Ecto neural progenitor cell (in vitro differentiated cells): ENCODE data around the gene ACOXL.
A peak's percentile ranks its signal among the peaks of the same experiment; 100 is the strongest.

Experiments
- DNase-seq: peaks from one replicate; pipeline ENCODE4 v3.0.0-alpha.2; 2018; ENCODE audit warnings: low spot score

ACOXL gene

DNA sequence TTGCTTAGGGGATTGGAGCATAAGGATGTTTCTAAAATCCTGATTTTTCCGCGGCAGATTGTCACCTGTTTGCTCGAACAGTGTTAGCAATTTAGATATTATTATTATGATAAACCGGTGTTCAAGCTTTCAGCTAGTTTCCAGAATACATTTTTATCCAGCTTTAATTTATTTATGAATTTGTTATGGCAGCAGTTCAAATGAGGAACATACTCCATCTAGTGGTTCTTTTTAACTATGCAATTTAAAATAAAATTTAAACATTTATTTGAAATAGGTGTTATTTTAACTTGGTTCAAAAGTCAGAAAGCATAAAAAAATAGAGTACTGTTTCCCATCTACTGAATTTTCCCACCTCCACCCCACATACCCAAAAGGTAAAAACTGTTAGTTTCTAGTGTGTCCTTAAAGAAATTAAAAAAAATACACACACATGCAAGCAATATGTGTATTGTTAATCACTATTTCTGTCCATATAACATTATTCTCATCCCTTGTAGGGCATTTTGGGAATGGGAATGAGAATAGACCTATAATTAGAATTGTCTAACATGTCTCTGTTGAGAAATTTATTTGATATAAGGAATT, 23.2 kb downstream of the ACOXL start:
- DNase-seq, result no peak

DNA sequence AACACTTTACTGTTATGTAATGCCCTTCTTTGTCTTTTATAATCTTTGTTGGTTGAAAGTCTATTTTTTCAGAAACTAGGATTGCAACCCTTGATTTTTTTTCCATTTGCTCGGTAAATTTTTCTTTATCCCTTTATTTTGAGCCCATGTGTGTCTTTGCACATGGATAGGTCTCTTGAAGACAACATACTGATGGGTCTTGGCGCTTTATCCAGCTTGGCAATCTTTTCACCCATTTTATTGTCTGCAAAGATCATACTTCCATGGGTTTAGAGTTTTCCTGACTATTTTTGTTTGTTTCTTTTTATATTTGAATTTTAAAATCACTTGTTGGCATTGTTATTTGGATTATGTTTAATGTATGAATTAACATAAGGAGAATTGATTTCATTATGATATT, 27.0 kb downstream of the ACOXL start:
- no peak for DNase-seq

DNA sequence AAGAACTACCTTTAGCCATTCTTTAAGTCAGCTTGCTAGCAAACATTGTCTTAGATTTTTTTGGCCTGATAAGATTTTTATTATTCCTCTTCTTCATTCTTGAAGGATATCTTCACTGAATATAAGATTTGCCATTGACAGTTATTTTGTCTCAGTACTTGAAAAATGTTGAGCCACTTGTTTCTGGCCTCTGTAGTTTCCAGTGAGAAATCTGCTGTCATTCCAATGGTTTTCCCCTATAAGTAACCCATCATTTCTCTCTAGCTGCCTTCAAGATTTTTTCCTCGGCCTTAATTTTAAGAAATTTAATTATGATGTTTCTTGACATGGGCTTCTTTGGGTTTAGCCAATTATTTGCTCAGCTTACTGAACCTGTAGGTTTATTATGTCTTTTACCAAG, 32.6 kb downstream of the ACOXL start:
- DNase-seq, result no peak

DNA sequence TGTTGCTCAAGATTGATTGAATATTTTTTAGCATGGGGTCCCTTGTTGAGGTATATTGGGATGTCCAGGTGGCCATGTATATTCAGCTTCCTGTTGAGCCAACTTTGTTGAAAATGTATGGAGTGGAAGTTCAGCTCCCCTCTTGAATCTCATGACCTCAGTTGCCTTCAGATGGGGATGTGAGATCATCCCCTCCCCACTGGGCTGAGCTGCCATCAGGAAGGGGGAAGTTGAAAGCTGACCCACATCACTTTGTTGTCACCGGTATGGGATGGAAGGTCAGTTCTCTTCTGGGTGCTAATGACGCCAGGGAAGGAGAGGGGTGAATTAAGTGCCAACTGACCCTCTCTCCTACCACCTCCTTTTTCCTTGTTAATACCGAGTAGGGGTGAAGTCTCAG, 33.9 kb downstream of the ACOXL start:
- no peak for DNase-seq

DNA sequence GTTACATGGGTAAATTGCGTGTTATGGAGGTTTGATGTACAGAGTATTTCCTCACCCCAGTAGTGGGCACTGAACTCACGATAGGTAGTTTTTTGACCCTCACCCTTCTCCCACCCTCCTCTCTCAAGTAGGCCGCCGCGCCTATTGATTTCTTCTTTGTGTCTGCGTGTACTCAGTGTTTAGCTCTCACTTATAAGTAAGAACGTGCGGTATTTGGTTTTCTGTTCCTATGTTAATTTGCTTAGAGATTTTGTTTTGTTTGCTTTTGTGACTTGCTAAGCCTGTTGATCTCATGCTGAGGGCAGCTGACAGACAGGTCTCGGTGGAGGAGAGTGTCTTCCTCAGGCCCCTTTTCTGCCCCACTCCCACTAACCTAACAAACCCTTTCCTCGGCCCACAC, 36.2 kb downstream of the ACOXL start:
- no peak for DNase-seq

DNA sequence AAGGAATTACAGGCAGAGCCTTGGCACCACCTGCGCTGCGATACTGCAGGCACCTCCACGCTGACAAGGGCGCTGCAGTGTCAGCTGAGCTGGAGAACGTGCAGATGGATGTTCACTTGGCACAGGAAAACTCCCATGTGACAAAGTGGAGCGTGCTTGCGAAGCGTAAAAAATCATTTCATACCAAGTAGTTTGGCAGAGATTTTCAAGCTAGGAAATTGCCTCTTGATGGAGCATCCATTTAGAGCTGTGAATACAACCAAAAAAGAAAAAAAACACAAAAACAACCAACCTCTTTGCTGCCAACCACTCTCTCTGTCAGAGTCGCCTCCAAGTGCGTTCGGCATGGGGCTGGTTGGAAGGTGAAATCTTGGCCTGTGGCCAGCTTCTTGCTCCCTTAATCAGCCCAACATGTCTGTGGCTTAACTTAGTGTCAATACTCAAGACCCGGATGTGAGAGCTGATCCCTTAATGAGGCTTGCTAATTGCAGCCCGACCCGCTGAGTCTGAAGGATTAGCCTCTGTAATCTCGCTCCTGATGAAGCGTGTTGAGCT, 38.1 kb downstream of the ACOXL start:
- peak; percentile 58 for DNase-seq

DNA sequence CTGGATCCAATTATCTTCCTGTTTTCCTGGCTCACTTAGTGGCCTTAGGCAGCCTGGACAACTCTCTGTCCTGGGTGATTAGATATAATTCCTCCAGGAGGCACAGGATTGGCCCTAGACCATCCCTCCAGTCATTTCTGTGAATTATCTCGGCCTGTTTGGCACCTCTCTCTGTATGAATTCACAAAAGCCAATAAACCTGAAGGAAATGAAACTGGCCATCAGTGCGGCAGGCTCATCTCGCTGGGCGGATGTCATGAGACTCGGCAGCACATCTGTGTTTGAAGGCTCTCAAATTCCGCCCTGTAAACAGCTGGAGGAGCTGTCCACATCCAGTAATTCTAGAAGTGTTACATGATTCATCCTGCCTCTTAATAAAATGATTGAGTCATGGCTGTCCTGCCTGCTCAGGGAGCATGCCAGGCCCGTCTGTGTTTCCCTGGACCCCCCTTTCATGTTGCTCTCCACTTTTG, 38.6 kb downstream of the ACOXL start:
- DNase-seq, result no peak

DNA sequence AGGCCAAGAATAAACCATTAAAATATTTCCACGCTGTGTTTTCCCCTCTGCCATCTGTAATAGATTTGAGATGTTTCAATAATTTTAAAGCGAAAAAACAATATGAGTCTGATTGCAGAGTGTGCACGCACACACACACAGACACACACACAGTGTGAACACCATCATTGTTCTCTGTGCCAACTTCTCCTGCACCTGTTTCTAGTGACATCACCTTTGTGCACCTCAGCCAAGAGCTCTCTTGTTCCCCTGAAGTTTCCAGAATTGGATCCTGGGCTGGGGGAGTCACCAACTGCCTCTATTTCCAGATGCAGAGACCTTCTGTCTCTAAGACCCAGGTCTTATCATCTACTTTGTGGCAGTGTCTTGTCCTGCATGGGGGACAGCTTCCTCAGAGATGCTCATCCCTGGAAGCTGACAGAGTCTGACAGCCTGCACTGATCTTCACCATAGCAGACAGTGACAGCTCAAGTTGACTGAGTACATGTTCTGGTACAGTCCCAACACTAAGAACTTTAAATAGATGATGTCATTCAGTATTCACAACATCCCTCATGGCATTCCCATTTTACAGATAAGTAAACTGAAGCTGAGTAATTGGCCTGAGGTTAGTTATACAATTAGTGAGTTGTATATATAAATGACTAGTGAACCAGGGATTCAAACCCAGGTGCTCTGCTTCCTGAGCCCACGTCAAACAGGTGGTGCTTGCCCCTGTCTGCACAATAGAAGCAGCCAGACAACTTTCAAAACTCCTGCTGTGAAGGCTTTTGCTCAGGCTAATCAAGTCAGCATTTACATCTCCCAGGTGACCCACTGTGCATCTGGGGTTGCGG, 39.4 kb downstream of the ACOXL start:
- no peak for DNase-seq

DNA sequence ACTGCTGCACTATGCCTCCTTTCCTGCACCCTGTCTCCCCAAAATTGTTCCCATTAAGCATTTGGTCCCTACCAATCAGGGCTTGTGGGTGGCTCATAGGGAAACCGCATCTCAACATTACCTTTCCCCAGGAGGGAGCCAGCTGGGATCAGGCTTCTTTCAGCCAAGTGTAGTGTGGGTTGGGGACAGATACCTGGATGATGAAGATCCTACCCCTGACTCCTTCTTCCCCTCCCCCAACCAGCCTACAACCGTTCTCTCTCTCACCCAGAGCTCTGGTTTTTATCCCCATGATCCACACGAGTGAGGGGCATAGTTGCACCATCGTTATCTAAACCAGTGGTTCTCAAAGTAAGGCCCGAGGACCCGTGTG, 40.0 kb downstream of the ACOXL start:
- DNase-seq, result no peak

DNA sequence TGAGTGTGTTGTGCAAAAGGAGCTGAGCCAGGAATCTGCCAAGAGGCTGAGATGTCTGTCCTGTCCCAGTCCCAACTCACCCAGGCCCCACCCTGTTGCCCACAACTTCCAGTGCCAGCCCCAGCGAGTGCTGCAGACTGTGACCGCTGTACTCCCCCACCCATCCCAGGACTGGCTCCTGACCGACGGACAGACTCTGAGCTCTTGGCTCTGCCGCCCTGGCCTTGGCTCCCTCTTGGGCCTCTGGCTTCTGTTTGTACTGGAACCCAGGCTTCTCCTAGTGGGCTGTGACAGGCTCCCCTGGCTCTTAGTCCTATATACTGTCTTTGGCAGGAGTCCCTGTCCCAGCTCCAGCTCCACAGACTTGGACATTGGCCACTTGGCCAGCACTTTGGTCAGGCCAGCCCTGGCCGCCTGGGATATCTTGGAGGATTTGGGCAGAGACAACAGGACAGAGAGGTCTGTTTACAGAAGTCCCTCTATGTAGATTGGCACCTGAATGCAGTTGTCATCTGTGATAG, 41.1 kb downstream of the ACOXL start:
- no peak for DNase-seq

DNA sequence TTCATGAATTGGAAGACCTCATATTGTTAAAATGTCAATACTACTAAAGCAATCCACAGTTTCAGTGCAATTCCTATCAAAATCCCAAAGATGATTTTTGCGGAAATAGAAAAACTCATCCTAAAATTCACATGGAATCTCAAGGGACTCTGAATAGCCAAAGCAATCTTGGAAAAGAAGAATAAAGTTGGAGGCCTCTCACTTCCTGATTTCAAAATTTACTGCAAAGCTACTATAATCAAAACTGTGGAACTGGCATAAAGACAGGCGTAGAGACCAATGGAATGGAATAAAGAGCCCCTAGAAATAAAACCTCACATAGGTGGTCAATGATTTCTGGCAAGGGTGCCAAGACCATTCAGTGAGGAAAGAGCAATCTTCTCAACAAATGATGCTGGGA, 42.3 kb downstream of the ACOXL start:
- no peak for DNase-seq

DNA sequence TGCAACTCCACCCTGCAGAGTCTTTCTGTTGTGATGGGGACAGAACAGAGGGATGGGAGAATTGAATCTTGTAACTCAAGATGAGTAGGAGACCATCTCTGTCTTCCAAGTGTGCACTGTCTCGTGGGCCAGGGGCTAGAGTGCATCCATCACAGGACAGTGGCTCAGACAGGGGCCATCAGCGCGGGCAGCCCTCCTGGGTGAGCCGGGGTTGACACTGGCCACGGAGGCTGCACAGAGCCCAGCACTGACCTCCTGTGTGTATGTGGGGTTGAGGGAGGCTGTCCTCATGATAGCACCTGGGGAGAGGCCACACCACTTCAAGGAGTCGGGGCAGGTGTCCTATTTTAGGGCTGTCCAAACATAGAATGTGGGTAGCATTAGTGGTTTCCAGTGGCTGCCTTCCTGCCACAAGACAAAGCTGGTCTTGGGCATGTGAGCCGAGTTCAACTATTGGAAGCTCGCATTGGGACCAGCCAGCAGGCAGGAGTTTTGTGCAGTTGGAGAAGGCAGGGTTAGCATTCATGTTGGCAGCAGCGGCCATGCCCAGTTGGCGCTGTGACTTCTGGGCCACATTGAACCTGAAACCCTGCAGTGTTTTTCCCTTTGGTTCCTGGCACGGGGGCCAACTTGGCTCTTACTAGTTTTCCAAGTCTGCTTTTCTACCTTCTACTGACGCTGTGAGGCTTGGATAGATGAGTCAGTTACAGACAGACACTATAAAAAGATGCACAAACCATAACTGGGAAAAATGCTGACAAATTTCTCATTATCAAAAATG, 45.3 kb downstream of the ACOXL start:
- DNase-seq, result no peak

DNA sequence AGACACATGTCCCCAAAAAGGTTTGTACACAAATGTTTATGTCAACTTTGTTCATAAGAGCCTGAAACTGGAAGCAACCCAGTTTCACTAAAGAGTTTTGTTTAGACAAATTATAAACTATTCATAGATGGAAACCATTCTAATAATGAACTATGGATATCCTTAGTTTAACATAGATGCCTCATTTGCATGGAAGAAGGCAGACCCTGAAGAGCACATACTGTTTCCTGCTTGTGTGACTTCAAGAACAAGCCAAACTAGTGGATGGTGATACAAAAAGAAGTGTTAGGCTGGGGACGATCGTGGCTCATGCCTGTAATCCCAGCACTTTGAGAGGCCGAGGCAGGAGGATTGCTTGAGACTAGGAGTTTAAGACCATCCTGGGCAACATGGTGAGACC, 48.1 kb downstream of the ACOXL start:
- DNase-seq, result no peak

DNA sequence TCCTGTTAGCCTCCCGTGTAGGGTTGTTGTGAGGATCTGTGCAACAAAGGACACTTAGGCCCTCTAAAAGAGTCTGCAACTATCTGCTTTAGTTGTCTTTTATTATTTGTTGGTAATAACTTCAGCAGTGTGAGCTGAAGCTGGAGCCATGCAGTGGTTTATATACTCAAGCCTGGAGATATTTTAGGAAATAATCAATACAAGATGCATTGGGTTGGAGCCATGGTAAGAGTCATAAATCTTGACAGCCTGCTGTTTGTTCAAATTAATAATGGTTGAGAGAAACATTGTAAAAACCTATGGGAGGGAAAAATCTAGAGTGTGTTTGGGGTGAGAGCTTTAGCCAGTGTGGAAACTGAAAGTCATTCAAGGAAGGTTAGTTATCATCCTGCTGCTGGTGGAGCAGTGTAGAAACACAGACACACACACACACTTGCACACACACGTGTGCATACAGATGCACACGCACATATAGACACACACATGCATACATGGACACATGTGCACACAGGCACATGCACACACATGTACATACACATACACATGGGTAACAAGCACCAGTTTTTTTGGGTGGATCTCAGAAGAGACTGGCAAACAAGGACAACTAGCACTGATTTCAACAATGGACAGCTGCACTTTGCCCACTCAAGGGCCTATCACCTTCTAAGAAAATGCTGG, 51.0 kb downstream of the ACOXL start:
- no peak for DNase-seq

DNA sequence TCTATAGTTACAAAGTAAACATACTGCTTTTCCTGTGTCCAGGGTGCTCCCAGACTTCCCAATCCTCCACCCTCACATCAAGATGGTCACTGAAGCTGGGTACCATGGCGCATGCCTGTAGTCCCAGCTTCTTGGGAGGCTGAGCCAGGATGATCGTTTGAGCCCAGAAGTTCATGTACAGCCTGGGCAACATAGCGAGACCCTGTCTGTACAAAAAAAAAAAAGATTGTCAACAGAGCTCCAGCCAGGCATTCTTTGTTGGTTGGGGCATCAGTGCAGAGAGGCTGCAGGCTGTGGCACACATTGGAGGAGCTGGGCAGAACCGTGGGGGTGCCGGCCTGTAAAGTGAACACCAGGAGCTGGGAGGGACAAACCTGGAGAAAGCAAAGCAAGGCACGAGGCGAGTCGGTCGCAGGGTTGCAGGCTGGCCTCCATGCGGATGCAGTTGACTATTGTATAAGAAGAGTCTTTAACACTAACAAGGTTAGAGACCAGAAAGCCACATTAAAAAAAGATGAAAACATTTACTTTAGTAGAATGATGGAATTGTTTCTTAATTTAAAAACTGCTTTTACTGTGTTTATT, 51.8 kb downstream of the ACOXL start:
- no peak for DNase-seq

DNA sequence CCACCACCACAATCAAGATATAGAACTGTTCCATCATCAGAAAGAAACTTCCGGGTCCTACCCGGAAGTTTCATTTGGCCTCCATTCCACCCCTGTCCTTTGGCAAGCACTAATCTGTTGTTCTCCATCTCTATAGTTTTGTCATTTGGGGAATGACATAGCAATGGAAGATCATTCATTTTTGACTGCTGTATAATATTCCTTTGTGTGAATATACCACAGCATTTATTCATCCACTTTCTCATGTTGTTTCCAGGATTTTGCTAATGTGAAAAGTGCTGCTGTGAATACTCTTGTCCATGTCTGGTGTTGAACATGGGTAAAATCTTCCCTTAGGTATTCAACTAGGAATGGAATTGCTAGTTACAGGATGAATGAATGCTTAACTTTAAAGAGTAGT, 53.1 kb downstream of the ACOXL start:
- no peak for DNase-seq

DNA sequence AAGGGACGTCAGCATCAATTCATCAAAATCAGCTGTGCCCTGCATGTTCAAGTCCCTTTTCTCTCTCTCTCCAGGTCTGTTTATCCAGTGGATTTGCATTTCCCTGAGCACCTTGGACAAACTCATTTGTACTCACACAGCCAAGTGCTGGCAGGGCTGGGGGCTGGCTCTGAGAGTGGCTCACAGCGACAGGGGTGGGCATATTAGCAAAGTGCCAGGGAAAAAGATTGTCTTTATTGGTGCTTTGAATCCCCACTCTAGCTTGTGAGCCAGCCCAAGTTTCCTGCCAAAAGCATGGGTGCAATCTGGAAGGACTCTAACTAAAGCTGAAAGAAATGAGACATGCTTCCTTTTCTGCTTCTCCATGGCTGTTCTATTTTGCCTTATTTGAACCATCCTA, 56.6 kb downstream of the ACOXL start:
- DNase-seq, result no peak

DNA sequence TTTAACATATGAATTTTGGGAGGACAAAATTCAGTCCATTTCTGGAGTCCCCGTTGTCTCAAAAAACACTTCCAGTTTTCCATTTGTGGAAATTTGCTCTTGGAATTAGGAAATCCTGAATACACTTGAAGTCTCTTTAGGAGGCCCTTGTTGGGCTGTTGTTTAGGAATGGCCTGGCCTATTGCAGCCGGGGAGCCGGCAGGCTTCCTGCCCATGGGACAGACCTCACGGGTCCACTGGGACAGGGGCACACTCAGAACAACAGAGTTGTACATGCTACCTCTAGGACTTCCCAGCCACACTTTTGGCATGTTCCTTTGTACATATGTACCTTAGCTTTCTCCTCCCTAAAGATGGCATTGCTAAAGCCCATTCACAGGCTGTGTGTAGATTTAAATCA, 57.3 kb downstream of the ACOXL start:
- DNase-seq, result no peak

DNA sequence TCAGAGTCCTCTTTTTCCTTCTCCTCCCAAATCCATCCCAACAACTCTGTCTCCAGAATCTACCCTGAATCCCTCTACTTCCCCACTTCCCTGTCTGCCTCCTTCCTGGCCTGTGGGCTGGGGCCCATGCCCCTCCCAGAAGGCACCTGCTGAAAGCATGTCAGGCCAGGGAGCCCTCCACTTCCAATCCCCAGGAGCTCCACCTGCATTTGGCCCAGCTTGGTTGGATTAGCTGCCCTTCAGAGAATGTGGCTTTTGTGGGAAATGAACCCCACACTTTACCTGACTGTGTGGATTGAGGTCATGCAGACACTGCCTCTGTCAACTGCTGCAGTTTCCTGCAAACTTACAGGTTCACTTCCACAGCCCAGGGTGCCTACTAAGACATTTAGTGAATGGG, 58.5 kb downstream of the ACOXL start:
- DNase-seq, result no peak

DNA sequence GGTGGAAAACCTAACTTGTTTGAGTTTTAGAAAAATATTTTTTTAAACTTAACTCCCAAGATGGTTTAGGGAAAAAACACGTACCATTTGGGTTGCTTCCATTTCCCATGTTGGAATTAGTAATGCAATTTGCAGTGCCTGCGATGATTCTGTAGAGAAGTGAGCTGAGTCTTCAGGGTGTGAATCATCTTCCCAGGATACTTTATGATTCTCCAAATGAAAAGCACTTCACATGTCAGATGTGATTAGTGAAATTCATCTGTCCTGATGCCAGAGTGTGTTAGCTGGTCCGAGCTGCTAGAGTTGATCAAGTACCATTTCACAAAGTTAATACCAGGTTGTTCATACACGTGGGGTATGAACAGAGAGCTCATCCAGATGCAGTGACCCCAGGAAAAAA, 59.1 kb downstream of the ACOXL start:
- no peak for DNase-seq

DNA sequence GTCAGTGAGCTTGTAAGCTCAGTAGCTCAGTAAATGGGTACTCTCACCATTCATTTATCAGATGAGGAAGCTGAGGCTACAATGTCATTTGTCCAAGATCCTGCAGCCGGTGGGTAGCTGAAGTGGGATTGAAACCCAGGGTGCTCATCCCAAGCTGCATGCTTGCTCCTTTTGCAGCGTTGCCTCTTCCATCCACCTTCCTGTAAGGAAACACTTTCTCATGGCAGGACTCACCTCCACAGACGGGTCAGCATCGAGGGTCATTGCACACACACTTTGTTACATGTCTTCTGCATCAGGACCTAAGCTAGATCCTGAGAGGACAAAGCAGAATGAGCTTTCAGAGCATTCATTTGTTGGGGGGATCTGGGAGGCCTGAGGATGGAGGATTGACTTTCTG, 60.7 kb downstream of the ACOXL start:
- DNase-seq, result no peak

DNA sequence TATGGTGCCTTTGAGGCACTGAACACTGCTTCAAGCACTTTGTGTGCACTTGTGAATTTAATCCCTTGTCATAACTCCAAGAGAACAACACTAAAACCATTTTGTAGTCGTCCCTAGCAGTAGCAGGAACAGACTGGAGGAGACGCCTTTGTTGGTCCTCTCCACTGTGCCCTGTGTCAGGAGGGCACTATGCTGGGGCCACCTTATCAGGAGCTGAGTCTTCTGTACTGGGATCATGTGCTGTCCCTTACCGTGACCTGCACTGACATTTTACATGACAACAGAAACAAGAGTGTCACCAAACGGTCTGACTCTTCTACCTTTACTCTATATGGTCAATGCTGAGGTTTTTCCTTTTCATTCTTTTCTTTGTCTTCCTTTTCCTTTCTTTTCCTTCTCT, 62.0 kb downstream of the ACOXL start:
- no peak for DNase-seq
